HepG2 (cell line): ENCODE results near the gene GAL3ST2. TPM values are rescaled to one million over a fixed set of nuclear protein-coding genes. Genes with fewer than 3 reads are reported as not detected.
A peak's percentile ranks its signal among the peaks of the same experiment; 100 is the strongest.

Experiments used
- ASH2L ChIP-seq: fragments of 300-600, 200-600 bp; sonication (generic); IDR thresholded peaks from 2 replicates; pipeline ENCODE4 v1.7.0; 2017; ENCODE audit warnings: low read depth, mild to moderate bottlenecking, moderate library complexity, mixed read lengths, low read length; ENCODE audit not compliant: insufficient read length
- ATAD3A ChIP-seq: sonication (generic); formaldehyde crosslinking; IDR thresholded peaks from 2 replicates; pipeline ENCODE4 v1.4.0; 2020; ENCODE audit warnings: missing genetic modification reagents
- BATF2 ChIP-seq: sonication (generic); formaldehyde crosslinking; IDR thresholded peaks from 2 replicates; pipeline ENCODE4 v1.8.0; 2022; ENCODE audit warnings: mild to moderate bottlenecking, missing genetic modification reagents, moderate library complexity
- BCL3 ChIP-seq: sonication (generic); formaldehyde crosslinking; IDR thresholded peaks from 2 replicates; pipeline ENCODE4 v1.5.1; 2020; ENCODE audit warnings: mild to moderate bottlenecking, missing genetic modification reagents, moderate library complexity
- CBX5 ChIP-seq: sonication (generic); formaldehyde crosslinking; IDR thresholded peaks from 2 replicates; pipeline ENCODE4 v1.4.0; 2020; ENCODE audit warnings: missing genetic modification reagents, borderline replicate concordance
- HNF1A ChIP-seq, 2 experiments: sonication (generic) in 1 of 2; formaldehyde crosslinking in 1 of 2; IDR thresholded peaks; 2 replicates each; pipeline versions ENCODE4 v1.4.0 to v1.6.1; 2016 to 2020; ENCODE audit warnings: borderline replicate concordance in 1 of 2, low read depth in 1 of 2, mild to moderate bottlenecking in 1 of 2, missing genetic modification reagents in 1 of 2
- HNRNPLL ChIP-seq: fragments of 200-400 bp; formaldehyde crosslinking; IDR thresholded peaks from 2 replicates; pipeline ENCODE4 v1.6.1; 2017; ENCODE audit warnings: mild to moderate bottlenecking, low read depth, low read length; ENCODE audit not compliant: poor library complexity, severe bottlenecking
- MATR3 ChIP-seq: sonication (generic); formaldehyde crosslinking; IDR thresholded peaks from 2 replicates; pipeline ENCODE4 v1.4.0; 2020; ENCODE audit warnings: missing genetic modification reagents
- PHF8 ChIP-seq: sonication (generic); formaldehyde crosslinking; IDR thresholded peaks from 2 replicates; pipeline ENCODE4 v1.5.0; 2020; ENCODE audit warnings: missing genetic modification reagents
- SMAD1 ChIP-seq: sonication (generic); formaldehyde crosslinking; IDR thresholded peaks from 2 replicates; pipeline ENCODE4 v1.4.0; 2020; ENCODE audit warnings: missing genetic modification reagents, low read depth, mild to moderate bottlenecking, borderline replicate concordance
- STAT6 ChIP-seq: sonication (generic); formaldehyde crosslinking; IDR thresholded peaks from 2 replicates; pipeline ENCODE4 v1.4.0; 2020; ENCODE audit warnings: missing genetic modification reagents, mild to moderate bottlenecking, borderline replicate concordance
- ZBTB34 ChIP-seq: sonication (generic); formaldehyde crosslinking; IDR thresholded peaks from 2 replicates; pipeline ENCODE4 v1.8.0; 2022; ENCODE audit warnings: mild to moderate bottlenecking, missing genetic modification reagents
- ZNF530 ChIP-seq: sonication (generic); formaldehyde crosslinking; IDR thresholded peaks from 2 replicates; pipeline ENCODE4 v1.5.0; 2020; ENCODE audit warnings: low read depth, mild to moderate bottlenecking, missing genetic modification reagents
- ZNF784 ChIP-seq: sonication (generic); formaldehyde crosslinking; IDR thresholded peaks from 2 replicates; pipeline ENCODE4 v1.5.1; 2020; ENCODE audit warnings: missing genetic modification reagents, mild to moderate bottlenecking, borderline replicate concordance
- ZNF788 ChIP-seq: sonication (generic); formaldehyde crosslinking; IDR thresholded peaks from 2 replicates; pipeline ENCODE4 v1.5.0; 2020; ENCODE audit warnings: mild to moderate bottlenecking, missing genetic modification reagents, borderline replicate concordance
- polyA plus RNA-seq, 8 experiments: library from polyadenylated mRNA; depleted of rRNA in 3 of 8; stranded (reverse) in 7 of 8; unstranded in 1 of 8; fragments of >200 nt; fragmentation: Illumina TruSeq in 4 of 8; extraction: Trizol in 4 of 8; gene quantifications; 2 replicates each; pipeline versions ENCODE4 v1.2.1 to v1.2.3, GENCODE V29; 2011 to 2016; ENCODE audit warnings: low read depth in 4 of 8, missing spikeins in 1 of 8, mixed read lengths in 1 of 8; ENCODE audit not compliant: insufficient read depth in 1 of 8
- total RNA-seq, 5 experiments: library from RNA; depleted of rRNA; stranded (reverse); fragments of >200 nt; fragmentation: Illumina TruSeq; extraction: Trizol; gene quantifications; 2 replicates each; pipeline ENCODE4 v1.2.3, GENCODE V29; 2016; ENCODE audit warnings: low read depth in 1 of 5

GAL3ST2 gene
- total and polyA plus RNA-seq, 2 of the 13 experiments (the other 11 are each of a cell fraction or from before 2014, with no cell fraction given), result 0.17 to 0.20 TPM

- TF ChIP-seq HNF1A (IDR thresholded peaks at IDR 0.05; ENCODE audit: low read depth) (0 out of 2 replicates have a peak, but pooled peaks have one; percentile 20), HNF1A (CRISPR knock-in tag; IDR thresholded peaks at IDR 0.05; ENCODE audit: borderline replicate concordance) (peak; percentile 64; the same call in 1 of the 2 replicates), ZNF530 (CRISPR knock-in tag) (no peak), ATAD3A (CRISPR knock-in tag) (peak; percentile 25; the same call in 1 of the 2 replicates), ZBTB34 (peak; percentile 80; the same call in 1 of the 2 replicates), MATR3 (CRISPR knock-in tag) (0 out of 2 replicates have a peak, but pooled peaks have one; percentile 65), ZNF788 (CRISPR knock-in tag) (peak; percentile 95; the same call in 1 of the 2 replicates), BCL3 (CRISPR knock-in tag) (no peak; the same call in 1 of the 2 replicates), ZNF784 (no peak; the same call in 1 of the 2 replicates), BATF2 (no peak; the same call in 1 of the 2 replicates), ASH2L (peak; percentile 89), HNRNPLL (no peak), CBX5 (CRISPR knock-in tag) (peak; percentile 94; the same call in 1 of the 2 replicates), PHF8 (peak; percentile 70), STAT6 (peak; percentile 96), SMAD1 (CRISPR knock-in tag) (no peak; the same call in 1 of the 2 replicates)
These were observed 6.3 kb upstream of the GAL3ST2 start (continued) for GRCh38 chr2:241770185-241770935.
